OCI-M1 (cell line): Measurements from ENCODE around the gene ZNF319.
"Not testable (repeated sequence)": the region's sequence is repeated elsewhere in the genome, so short reads cannot be mapped to it uniquely, and the experiment has no call there.

Experiments
- DNase-seq: peaks from one replicate; lab custom pipeline; 2025; lab: John Stamatoyannopoulos, UW

Gene ZNF319

DNA sequence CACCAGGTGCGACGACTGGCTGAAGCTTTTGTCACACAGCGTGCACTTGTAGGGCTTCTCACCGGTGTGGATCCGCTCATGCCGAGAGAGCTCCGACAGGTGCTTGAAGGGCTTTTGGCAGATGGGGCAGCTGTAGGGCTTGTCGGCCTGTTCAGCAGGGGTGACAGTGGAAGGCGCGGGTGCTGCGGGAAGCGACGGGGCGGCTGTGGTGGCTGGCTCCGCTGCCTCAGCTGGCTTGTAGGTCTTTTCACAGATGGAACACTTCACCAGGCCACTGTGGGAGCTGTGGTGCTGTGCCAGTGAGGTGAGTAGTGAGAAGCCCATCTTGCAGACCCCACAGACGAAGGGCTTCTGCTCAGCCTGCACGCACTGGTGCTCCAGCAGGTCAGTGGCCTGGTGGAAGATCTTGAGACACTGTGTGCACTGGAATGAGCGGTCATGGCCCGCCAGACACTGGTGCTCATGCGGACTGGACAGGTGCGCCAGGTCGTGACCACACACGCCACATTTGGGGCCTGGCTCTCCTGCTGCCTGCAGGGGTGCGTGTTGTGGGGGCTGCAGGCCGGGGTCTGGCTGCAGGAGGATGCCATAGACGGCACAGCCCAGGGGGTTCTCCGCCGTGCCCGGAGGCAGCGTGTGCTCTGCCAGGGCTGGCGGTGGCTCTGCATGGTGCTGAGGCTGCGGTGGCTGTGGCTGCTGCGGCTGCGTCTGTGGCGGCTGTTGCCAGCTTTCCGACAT, 2.8 kb downstream of the ZNF319 start:
- DNase-seq, result no peak

DNA sequence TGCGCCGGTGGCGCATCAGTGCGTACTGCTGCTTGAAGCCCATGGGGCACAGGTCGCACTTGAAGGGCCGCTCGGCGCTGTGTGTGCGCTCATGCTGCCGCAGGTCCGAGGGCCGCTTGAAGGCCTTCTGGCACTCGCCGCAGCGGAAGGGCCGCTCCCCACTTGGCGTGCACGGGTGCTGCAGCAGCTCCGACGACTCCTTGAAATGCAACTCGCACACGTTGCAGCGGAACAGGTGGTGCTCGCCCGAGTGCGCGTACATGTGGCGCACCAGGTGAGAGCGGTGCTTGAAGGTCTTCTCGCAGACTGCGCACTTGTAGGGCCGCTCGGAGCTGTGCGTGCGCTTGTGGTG, 3.3 kb downstream of the ZNF319 start:
- DNase-seq, result no peak

DNA sequence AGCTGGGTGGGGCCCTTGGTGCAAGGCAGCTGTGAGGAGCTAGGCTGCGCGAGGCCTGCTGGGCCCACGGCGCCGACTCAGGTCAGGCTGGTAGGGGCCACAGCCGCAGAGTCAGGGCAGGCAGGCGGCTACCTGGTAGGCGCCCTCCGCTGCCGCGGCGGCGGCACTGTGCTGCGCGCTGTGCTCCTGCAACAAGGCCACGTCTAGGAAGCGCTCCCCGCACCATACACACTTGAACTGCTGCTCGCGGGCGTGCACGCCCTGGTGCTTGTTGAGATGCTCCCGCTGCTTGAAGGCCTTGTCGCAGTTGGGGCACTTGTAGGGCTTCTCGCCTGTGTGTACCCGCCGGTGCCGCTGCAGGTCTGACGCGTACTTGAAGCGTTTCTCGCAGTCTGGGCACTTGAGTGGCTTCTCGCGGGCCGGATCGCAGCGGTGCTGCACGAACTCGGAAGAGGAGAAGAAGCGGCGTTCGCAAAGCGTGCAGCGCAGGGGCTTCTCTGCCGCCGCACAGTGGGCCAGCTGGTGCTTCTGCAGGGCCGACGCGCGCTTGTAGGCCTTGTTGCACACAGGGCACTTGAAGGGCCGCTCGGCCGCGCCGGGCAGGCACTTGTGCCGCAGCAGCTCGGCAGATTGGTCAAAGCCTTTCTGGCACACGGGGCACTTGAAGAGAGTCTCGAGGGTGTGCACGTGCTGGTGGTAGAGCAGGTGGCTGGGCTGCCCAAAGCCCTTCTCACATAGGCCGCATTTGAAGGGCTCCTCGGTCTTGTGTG, 3.9 kb downstream of the ZNF319 start:
- DNase-seq, result no peak

DNA sequence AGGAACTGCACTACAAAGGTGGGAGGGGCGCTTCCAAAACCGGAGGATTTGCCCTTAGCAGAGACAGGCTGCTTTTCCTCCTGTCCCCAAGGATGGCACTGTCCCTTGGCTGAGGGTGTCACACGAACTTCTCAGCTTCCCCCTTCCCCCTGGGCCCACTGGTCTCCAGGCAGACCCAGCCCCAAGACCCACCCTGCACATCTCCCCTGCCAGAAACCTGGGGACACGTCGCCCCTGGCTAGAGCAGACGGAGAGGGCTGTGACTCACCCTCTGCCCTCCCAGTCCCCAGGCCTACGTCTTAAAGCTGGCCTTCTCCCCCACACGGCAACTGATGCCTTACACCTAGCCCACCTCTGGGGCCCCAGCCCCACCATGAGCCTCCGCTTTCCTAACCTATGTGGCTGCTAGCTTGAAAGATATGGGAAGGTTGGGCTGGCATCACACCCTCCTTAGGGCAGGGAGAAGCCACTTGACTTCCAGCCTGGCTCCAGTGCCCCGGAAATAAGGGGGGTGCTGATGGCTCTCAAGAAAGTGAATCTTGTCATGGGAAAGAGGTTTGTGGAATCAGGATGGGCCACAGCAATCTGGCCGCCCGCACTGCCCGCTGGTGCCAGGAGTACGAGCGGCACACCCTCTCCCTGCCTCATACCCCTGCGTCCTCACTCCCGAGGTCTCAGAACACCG, 4.6 kb downstream of the ZNF319 start:
- DNase-seq, result no peak

GRCh38 chr16:57994778-57995177, 5.7 kb downstream of the ZNF319 start:
- peak; percentile 74 for DNase-seq

GRCh38 chr16:57994361-57994760, 6.1 kb downstream of the ZNF319 start:
- no peak for DNase-seq

DNA sequence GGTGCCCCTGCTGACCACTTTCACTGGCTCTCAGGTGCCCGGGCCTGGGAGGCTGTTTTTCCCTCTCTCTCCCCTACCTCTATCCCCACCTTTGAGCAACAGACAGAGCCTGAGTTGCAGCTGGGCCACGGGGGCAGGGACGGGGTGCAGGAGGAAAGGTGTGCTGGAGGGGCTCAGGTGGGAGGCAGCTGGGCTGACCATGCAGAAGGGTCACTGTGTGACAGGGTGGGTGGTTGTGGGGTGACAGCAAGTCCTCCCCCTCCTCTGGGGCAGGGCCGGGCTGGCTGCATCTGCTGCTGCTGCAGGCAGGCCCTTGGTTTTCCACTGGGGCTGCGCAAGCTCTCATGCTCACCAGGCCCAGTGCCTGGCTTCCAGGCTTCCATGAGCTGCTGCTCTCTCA, 6.6 kb downstream of the ZNF319 start:
- no peak for DNase-seq

DNA sequence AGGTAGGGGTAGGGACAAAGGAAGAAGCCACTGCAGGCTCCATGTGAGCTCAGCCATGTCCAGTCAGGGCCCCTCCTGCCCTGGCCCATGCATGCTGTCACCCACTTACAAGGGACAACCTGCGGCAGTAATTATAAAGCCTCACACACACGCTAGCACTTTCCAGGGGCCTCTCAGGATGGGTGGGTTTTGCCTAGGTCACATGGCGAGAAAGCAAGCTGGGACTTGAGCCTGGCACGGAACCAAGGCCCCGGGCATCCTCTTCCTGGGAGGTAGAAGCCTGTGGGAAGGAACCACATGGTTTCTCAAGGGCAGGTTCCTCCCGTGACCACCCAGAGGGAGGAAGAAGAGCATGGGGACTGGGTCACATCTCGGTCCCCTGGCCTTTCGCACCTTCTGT, 7.0 kb downstream of the ZNF319 start:
- no peak for DNase-seq

DNA sequence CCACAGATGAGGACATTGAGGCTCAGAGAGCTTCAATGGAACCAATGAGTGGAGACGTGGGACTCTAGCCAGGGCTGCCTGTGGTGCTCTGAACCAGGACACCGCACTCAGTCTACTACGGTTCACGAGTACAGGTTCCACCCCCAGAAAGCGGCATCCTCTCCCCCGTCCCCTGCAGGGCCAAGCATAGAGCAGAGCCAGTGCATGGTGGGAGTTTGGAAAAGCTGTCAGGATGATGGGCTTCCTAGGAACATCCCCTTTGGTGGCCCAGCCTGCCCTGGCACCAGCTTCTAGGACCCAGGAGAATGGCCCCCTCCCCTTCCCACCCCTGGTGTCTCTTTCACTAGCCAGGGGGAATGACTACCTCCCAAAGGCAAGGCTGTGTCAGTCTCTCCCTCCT, 8.4 kb downstream of the ZNF319 start:
- DNase-seq, result no peak

GRCh38 chr16:57991551-57992059, 8.9 kb downstream of the ZNF319 start:
- no peak for DNase-seq

DNA sequence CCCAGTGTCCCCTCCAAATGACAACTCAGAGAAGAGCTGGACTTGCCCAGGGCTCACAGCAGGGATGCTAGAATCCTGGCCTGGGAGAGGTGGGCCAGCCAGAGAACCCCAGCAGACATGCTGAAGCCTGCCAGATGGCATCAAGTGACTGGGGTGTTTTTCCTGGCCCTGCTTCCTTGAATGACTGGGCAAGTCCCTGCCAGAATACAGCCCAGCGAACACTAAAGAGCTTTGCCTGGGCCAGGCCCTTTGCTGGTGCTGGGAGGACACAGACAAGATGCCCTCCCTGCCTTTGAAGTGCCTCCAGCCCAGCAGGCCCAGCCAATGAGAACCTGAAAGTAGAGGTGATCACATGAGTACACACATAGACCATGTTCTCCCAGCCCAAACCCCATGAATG, 11.5 kb downstream of the ZNF319 start:
- DNase-seq, result no peak

GRCh38 chr16:57987441-57988177, 12.9 kb downstream of the ZNF319 start:
- no peak for DNase-seq

DNA sequence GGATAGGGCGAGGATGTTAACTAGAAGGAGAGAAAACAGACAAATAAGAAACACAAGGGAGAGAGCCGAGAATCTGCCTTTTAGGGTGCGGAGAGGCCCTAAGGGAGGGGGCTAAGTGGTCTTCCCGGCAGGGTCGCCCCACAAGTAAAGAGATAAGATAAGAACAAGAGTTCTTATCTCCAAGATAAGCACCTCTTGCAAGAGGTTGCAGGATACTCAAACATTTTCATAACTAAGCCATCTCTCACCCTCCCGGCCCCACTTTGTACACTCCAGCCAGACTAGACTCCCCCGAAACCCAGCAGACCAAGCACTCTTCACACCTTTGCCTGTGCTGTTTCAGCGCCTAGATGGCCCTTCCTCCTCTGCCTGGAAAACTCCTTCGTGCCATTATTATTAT, 14.3 kb downstream of the ZNF319 start:
- DNase-seq, result no peak

GRCh38 chr16:57985204-57986181, 15.0 kb downstream of the ZNF319 start:
- no peak for DNase-seq

GRCh38 chr16:57984443-57985203, 15.8 kb downstream of the ZNF319 start:
- peak; percentile 81 for DNase-seq

GRCh38 chr16:57982385-57982784, 18.1 kb downstream of the ZNF319 start:
- no peak for DNase-seq

DNA sequence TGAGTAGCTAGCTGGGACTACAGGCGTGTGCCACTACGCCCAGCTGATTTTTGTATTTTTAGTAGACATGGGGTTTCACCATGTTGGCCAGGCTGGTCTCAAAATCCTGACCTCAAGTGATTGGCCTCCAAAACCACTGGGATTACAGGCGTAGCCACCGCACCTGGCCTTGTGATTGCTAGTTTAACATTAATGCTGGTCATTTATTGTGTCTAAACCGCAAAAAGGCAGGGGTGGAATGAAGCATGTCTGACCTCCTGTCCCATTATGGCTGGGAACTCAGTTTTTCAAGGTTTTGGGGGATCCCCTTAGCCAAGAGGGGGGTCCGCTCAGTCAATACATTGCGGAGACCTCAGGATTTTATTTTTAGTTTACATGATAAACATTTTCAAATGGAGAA, 18.8 kb downstream of the ZNF319 start:
- no peak for DNase-seq

- no peak for DNase-seq
Measured at GRCh38 chr16:57979006-57979585, 21.4 kb downstream of the ZNF319 start.

DNA sequence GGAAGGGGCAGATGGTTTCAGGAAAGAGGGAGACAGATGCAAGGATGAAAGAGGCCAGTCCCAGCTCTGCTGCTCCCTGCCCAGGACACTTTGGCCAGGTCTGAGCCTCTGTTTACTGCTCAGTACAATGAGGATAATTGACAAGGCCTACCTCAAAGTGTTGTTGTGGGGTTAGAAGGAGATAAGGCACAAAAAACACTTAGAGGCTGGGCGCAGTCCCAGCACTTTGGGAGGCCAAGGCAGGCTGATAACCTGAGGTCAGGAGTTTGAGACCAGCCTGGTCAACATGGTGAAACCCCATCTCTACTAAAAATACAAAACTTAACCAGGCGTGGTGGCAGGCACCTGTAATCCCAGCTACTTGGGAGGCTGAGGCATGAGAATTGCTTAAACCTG, 22.4 kb downstream of the ZNF319 start:
- not testable (repeated sequence) for DNase-seq
